ENCODE measurements around the gene DHFR.

Gene DHFR

GRCh38 chr5:80594810-80595209 lies 60.0 kb downstream of the DHFR start:
- TF ChIP-seq CTCF (IDR thresholded peaks at IDR 0.05; ENCODE audit: insufficient read depth, low read length, poor library complexity, severe bottlenecking): no peak
- no peak for DNase-seq (ENCODE audit: extremely low read depth, insufficient read length)
- H3K27me3 ChIP-seq (replicated peaks; ENCODE audit: control insufficient read depth, insufficient read depth, low read length): no peaks in the 10 kb centered on the region
- H3K36me3 ChIP-seq (ENCODE audit: control insufficient read depth, insufficient read depth, low read length): no peaks in the 10 kb centered on the region
- H3K4me3 ChIP-seq (replicated peaks; ENCODE audit: low read depth, low read length): no peak overlapping the region

GRCh38 chr5:80592761-80593160 lies 62.0 kb downstream of the DHFR start:
- no peak overlapping the region for H3K4me3 ChIP-seq (replicated peaks; ENCODE audit: low read depth, low read length)
- no peaks in the 10 kb centered on the region for H3K27me3 ChIP-seq (replicated peaks; ENCODE audit: control insufficient read depth, insufficient read depth, low read length)
- TF ChIP-seq CTCF (IDR thresholded peaks at IDR 0.05; ENCODE audit: insufficient read depth, low read length, poor library complexity, severe bottlenecking): no peak
- DNase-seq (ENCODE audit: extremely low read depth, insufficient read length): no peak
- no peaks in the 10 kb centered on the region for H3K36me3 ChIP-seq (ENCODE audit: control insufficient read depth, insufficient read depth, low read length)

GRCh38 chr5:80592105-80592504 lies 62.7 kb downstream of the DHFR start:
- no peak overlapping the region for H3K4me3 ChIP-seq (replicated peaks; ENCODE audit: low read depth, low read length)
- no peak for DNase-seq (ENCODE audit: extremely low read depth, insufficient read length)
- H3K36me3 ChIP-seq (ENCODE audit: control insufficient read depth, insufficient read depth, low read length): no peaks in the 10 kb centered on the region
- H3K27me3 ChIP-seq (replicated peaks; ENCODE audit: control insufficient read depth, insufficient read depth, low read length): no peaks in the 10 kb centered on the region
- TF ChIP-seq CTCF (IDR thresholded peaks at IDR 0.05; ENCODE audit: insufficient read depth, low read length, poor library complexity, severe bottlenecking): no peak

- no peak for DNase-seq (ENCODE audit: extremely low read depth, insufficient read length)
Measured at GRCh38 chr5:80591352-80591751, 63.4 kb downstream of the DHFR start.

GRCh38 chr5:80590766-80591165 lies 64.0 kb downstream of the DHFR start:
- Histone ChIP-seq H3K27me3 (replicated peaks; ENCODE audit: control insufficient read depth, insufficient read depth, low read length) (no peaks in the 10 kb centered on the region), H3K4me3 (replicated peaks; ENCODE audit: low read depth, low read length) (no peak overlapping the region), H3K36me3 (ENCODE audit: control insufficient read depth, insufficient read depth, low read length) (no peaks in the 10 kb centered on the region)
- no peak for DNase-seq (ENCODE audit: extremely low read depth, insufficient read length)
- TF ChIP-seq CTCF (IDR thresholded peaks at IDR 0.05; ENCODE audit: insufficient read depth, low read length, poor library complexity, severe bottlenecking): no peak

More at GRCh38 chr5:80591352-80591751, 63.4 kb downstream of the DHFR start:
- Histone ChIP-seq H3K4me3 (replicated peaks; ENCODE audit: low read depth, low read length) (no peak overlapping the region), H3K36me3 (ENCODE audit: control insufficient read depth, insufficient read depth, low read length) (no peaks in the 10 kb centered on the region), H3K27me3 (replicated peaks; ENCODE audit: control insufficient read depth, insufficient read depth, low read length) (no peaks in the 10 kb centered on the region)
- no peak for TF ChIP-seq CTCF (IDR thresholded peaks at IDR 0.05; ENCODE audit: insufficient read depth, low read length, poor library complexity, severe bottlenecking)

GRCh38 chr5:80588858-80589540 lies 65.8 kb downstream of the DHFR start:
- DNase-seq (ENCODE audit: extremely low read depth, insufficient read length): no peak
- Histone ChIP-seq H3K36me3 (ENCODE audit: control insufficient read depth, insufficient read depth, low read length) (no peaks in the 10 kb centered on the region), H3K4me3 (replicated peaks; ENCODE audit: low read depth, low read length) (no peak overlapping the region), H3K27me3 (replicated peaks; ENCODE audit: control insufficient read depth, insufficient read depth, low read length) (no peaks in the 10 kb centered on the region)
- no peak for TF ChIP-seq CTCF (IDR thresholded peaks at IDR 0.05; ENCODE audit: insufficient read depth, low read length, poor library complexity, severe bottlenecking)

Measured in GM06990 (cell line).